ENCODE results near the gene DOHH.

- TF ChIP-seq CTCF (IDR thresholded peaks at IDR 0.05 in 8 of 11, conservative IDR thresholded peaks at IDR 0.05 in 3 of 11), result no peak
- TF ChIP-seq POLR2AphosphoS5 (IDR thresholded peaks at IDR 0.05), result no peak
- no peak for TF ChIP-seq POLR2A (IDR thresholded peaks at IDR 0.05)
These were observed 51.7 kb downstream of the DOHH start for GRCh38 chr19:3448616-3449334.
